CD4-positive, alpha-beta T cell (primary cell): ENCODE measurements around the gene MPP7. TPM values are rescaled to one million over a fixed set of nuclear protein-coding genes. Genes with fewer than 3 reads are reported as not detected.

Source experiments
- ATAC-seq: fragments of 200-7000 bp; cut with Tn5 transposase; one replicate; pipeline ENCODE4 v1.10.0; 2022; ENCODE audit warnings: mild to moderate bottlenecking; ENCODE audit not compliant: poor library complexity
- CTCF ChIA-PET: fragments of 350-600 bp; sonication (Branson Sonifier 250); formaldehyde crosslinking; loops from one replicate; lab custom pipeline; 2021; ENCODE audit warnings: antibody characterized with exemption, inconsistent platforms; lab: Charles Lee
- POLR2A ChIA-PET: fragments of 350-600 bp; sonication (Branson Sonifier 250); formaldehyde crosslinking; loops from one replicate; lab custom pipeline; 2021; ENCODE audit warnings: antibody characterized with exemption, inconsistent platforms; lab: Charles Lee
- DNase-seq, 14 experiments: peaks; one replicate each; pipeline ENCODE4 v3.0.0-alpha.2; 2013 to 2020; ENCODE audit warnings: mixed read lengths in 2 of 14
- H3K27ac ChIP-seq, 2 donors: one replicate each; pipeline versions ENCODE4 v1.5.1 to v1.7.0; 2013; ENCODE audit warnings: low read length in 2 of 2, low read depth in 1 of 2, mild to moderate bottlenecking in 1 of 2
- H3K27me3 ChIP-seq, 2 experiments: 1 replicate in 1 of 2; 2 replicates in 1 of 2; pipeline versions ENCODE4 v1.6.1 to v1.7.0; 2013; ENCODE audit warnings: low read length in 2 of 2, control low read depth in 1 of 2, mild to moderate bottlenecking in 1 of 2, moderate library complexity in 1 of 2; ENCODE audit not compliant: insufficient read depth in 2 of 2, control insufficient read depth in 1 of 2
- H3K36me3 ChIP-seq: one replicate; pipeline ENCODE4 v1.6.1; 2013; ENCODE audit warnings: low read length, control low read depth; ENCODE audit not compliant: insufficient read depth
- H3K4me1 ChIP-seq: one replicate; pipeline ENCODE4 v1.6.1; 2013; ENCODE audit warnings: low read length, control low read depth; ENCODE audit not compliant: insufficient read depth
- H3K4me3 ChIP-seq: one replicate; pipeline ENCODE4 v1.5.1; 2013; ENCODE audit warnings: mild to moderate bottlenecking, low read length, moderate library complexity
- H3K9me3 ChIP-seq, 2 experiments: 1 replicate in 1 of 2; 2 replicates in 1 of 2; pipeline versions ENCODE4 v1.6.1 to v1.7.0; 2013; ENCODE audit warnings: low read length in 2 of 2, mild to moderate bottlenecking in 2 of 2, control low read depth in 1 of 2, moderate library complexity in 1 of 2; ENCODE audit not compliant: control insufficient read depth in 1 of 2, insufficient read depth in 1 of 2
- H3K27ac Mint-ChIP-seq: one replicate; pipeline ENCODE4 v1.8.0; 2020; ENCODE audit warnings: mixed read lengths
- H3K27me3 Mint-ChIP-seq: one replicate; pipeline ENCODE4 v1.8.0; 2021; ENCODE audit warnings: mixed read lengths
- H3K36me3 Mint-ChIP-seq: one replicate; pipeline ENCODE4 v1.8.0; 2021; ENCODE audit warnings: low read depth, mixed read lengths
- H3K4me1 Mint-ChIP-seq: one replicate; pipeline ENCODE4 v1.8.0; 2021; ENCODE audit warnings: low read depth, mixed read lengths
- H3K4me3 Mint-ChIP-seq: one replicate; pipeline ENCODE4 v1.8.0; 2020; ENCODE audit warnings: mild to moderate bottlenecking, mixed read lengths
- H3K9me3 Mint-ChIP-seq: one replicate; pipeline ENCODE4 v1.8.0; 2020; ENCODE audit warnings: mixed read lengths
- CTCF ChIP-seq: fragments of 200-600 bp; IDR thresholded peaks from one replicate; pipeline ENCODE4 v1.8.0; 2022; ENCODE audit warnings: antibody characterized with exemption, mild to moderate bottlenecking
- intact Hi-C, 2 experiments: fragments of 100-400 bp; cut with DNase I in 1 of 2; cut with micrococcal nuclease in 1 of 2; formaldehyde crosslinking; loops; one replicate each; pipeline versions ENCODE4 v1.15.1 to v1.9.0; 2023 to 2025; cut with DNase I, micrococcal nuclease
- total RNA-seq, 174 experiments: library from RNA in 2 of 174; stranded (reverse) in 2 of 174; gene quantifications; one replicate each; pipeline ENCODE4 v1.2.3 and lab custom pipeline; 2021 to 2026

Gene MPP7
- total RNA-seq, 2 experiments from 2014 or later, result 30.4 to 32.5 TPM

GRCh38 chr10:28317760-28318159 lies 14.9 kb upstream of the MPP7 start:
- no peaks in the 10 kb centered on the region for H3K27me3 Mint-ChIP-seq
- H3K27ac ChIP-seq, result no peak overlapping the region
- H3K36me3 Mint-ChIP-seq, result peaks cover 38% of the 10 kb centered on the region
- CTCF ChIA-PET, result interaction anchor here (2.2 kb wide), 1 partner anchor 15 kb away, joined by 7 read pairs; the partner anchor contains the start of gene MPP7
- POLR2A ChIA-PET, result interaction anchor here (0.6 to 1.5 kb wide), 3 partner anchors 13 to 51 kb away, joined by 3 to 8 read pairs (median 5); partner anchors contain the start of gene MPP7
- H3K9me3 Mint-ChIP-seq, result no peaks in the 10 kb centered on the region
- no peak for DNase-seq
- no peaks in the 10 kb centered on the region for H3K27me3 ChIP-seq
- no peak overlapping the region for H3K4me3 Mint-ChIP-seq
- TF ChIP-seq CTCF, result no peak
- peaks cover 26% of the 10 kb centered on the region for H3K36me3 ChIP-seq
- H3K4me3 ChIP-seq, result no peak overlapping the region
- ATAC-seq, result no peak
- peaks cover 4% of the 10 kb centered on the region for H3K4me1 ChIP-seq
- intact Hi-C loops, result no loop called here
- H3K27ac Mint-ChIP-seq, result no peak overlapping the region
- H3K4me1 Mint-ChIP-seq, result peaks cover 24% of the 10 kb centered on the region
- H3K9me3 ChIP-seq, result no peaks in the 10 kb centered on the region

- peaks cover 26% of the 10 kb centered on the region for H3K36me3 ChIP-seq
- DNase-seq, result no peak
- TF ChIP-seq CTCF, result no peak
- ATAC-seq, result no peak
- no peaks in the 10 kb centered on the region for H3K27me3 ChIP-seq
- H3K4me3 ChIP-seq, result no peak overlapping the region
- no peaks in the 10 kb centered on the region for H3K4me1 ChIP-seq
- Mint-ChIP-seq H3K27me3 (no peaks in the 10 kb centered on the region), H3K9me3 (no peaks in the 10 kb centered on the region), H3K36me3 (peaks cover 35% of the 10 kb centered on the region), H3K27ac (no peak overlapping the region), H3K4me1 (peaks cover 19% of the 10 kb centered on the region), H3K4me3 (no peak overlapping the region)
- intact Hi-C loops, result no loop called here
- CTCF ChIA-PET, result interaction anchor here (2.2 kb wide), 1 partner anchor 14 kb away, joined by 7 read pairs; the partner anchor contains the start of gene MPP7
- POLR2A ChIA-PET, result interaction anchor here (0.7 to 1.5 kb wide), 4 partner anchors 13 to 63 kb away, joined by 3 to 8 read pairs (median 5); partner anchors contain the start of gene MPP7
- H3K9me3 ChIP-seq, result no peaks in the 10 kb centered on the region
- H3K27ac ChIP-seq, result no peak overlapping the region
These were observed 13.8 kb upstream of the MPP7 start for GRCh38 chr10:28316696-28317095.

DNA sequence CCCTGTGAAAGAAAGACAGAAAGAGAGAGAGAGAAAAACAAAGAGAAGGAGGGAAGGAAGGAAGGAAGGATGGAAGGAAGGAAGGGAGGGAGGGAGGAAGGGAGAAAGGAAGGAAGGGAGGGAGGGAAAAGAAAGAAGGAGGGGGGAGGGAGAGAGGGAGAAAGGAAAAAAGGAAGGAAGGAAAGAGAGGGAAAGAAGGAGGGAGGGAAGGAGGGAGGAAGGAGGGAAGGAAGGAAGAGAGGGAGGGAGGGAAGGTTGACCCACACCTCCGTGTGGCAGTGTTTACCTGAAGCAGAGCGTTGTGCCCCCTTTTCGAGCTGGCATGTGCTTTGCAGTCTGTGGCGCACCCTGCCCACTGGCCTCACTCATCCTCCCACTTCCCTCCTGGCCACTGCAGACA lies 12.3 kb upstream of the MPP7 start:
- no peaks in the 10 kb centered on the region for H3K27me3 ChIP-seq
- ChIA-PET CTCF (no interaction called here), POLR2A (interaction anchor here (1.9 to 3.8 kb wide), 2 partner anchors 12 to 19 kb away, joined by 8 to 26 read pairs; partner anchors contain the start of gene MPP7)
- H3K9me3 ChIP-seq, result no peaks in the 10 kb centered on the region
- peaks cover 17% of the 10 kb centered on the region for H3K36me3 ChIP-seq
- H3K36me3 Mint-ChIP-seq, result peaks cover 33% of the 10 kb centered on the region
- no peak overlapping the region for H3K27ac Mint-ChIP-seq
- no peak for TF ChIP-seq CTCF
- H3K4me1 Mint-ChIP-seq, result peaks cover 23% of the 10 kb centered on the region
- H3K4me3 ChIP-seq, result no peak overlapping the region
- intact Hi-C loops, result no loop called here
- no peaks in the 10 kb centered on the region for H3K9me3 Mint-ChIP-seq
- H3K27ac ChIP-seq, result no peak overlapping the region
- no peak overlapping the region for H3K4me3 Mint-ChIP-seq
- no peak for DNase-seq
- no peaks in the 10 kb centered on the region for H3K27me3 Mint-ChIP-seq
- H3K4me1 ChIP-seq, result no peaks in the 10 kb centered on the region
- ATAC-seq, result no peak
